Hepatocyte (in vitro differentiated cells): ENCODE results near the gene MESD. TPM values are rescaled to one million over a fixed set of nuclear protein-coding genes. Genes with fewer than 3 reads are reported as not detected.

Experiments used
- DNase-seq: peaks from one replicate; pipeline ENCODE4 v3.0.0-alpha.2; 2016; ENCODE audit warnings: low spot score
- H2AFZ ChIP-seq: fragments of 200-600 bp; sonication (generic); 2 replicates; pipeline ENCODE4 v1.6.0; 2016; ENCODE audit warnings: antibody characterized with exemption, mild to moderate bottlenecking
- H3K27ac ChIP-seq: fragments of 200-600 bp; sonication (generic); 2 replicates; pipeline ENCODE4 v1.5.1; 2016; ENCODE audit warnings: mild to moderate bottlenecking
- H3K27me3 ChIP-seq: fragments of 200-600 bp; sonication (generic); 2 replicates; pipeline ENCODE4 v1.6.1; 2016
- H3K36me3 ChIP-seq: fragments of 200-600 bp; sonication (generic); replicated peaks from 2 replicates; pipeline ENCODE4 v1.5.1; 2016; ENCODE audit warnings: low read depth; ENCODE audit not compliant: insufficient read depth
- H3K4me1 ChIP-seq: fragments of 200-600 bp; sonication (generic); 2 replicates; pipeline ENCODE4 v1.5.1; 2016; ENCODE audit warnings: mild to moderate bottlenecking, moderate library complexity; ENCODE audit not compliant: insufficient read depth
- H3K4me2 ChIP-seq: fragments of 200-600 bp; sonication (generic); 2 replicates; pipeline ENCODE4 v1.6.0; 2016
- H3K4me3 ChIP-seq: fragments of 200-600 bp; sonication (generic); 2 replicates; pipeline ENCODE4 v1.5.1; 2016; ENCODE audit warnings: mild to moderate bottlenecking
- H3K79me2 ChIP-seq: fragments of 200-600 bp; sonication (generic); 2 replicates; pipeline ENCODE4 v1.6.0; 2017; ENCODE audit warnings: mild to moderate bottlenecking
- H3K9me2 ChIP-seq: fragments of 200-600 bp; sonication (generic); replicated peaks from 2 replicates; pipeline ENCODE4 v1.6.0; 2017; ENCODE audit warnings: mild to moderate bottlenecking; ENCODE audit not compliant: insufficient read depth
- H3K9me3 ChIP-seq: fragments of 200-600 bp; sonication (generic); 2 replicates; pipeline ENCODE4 v1.5.1; 2016; ENCODE audit warnings: low read depth, mild to moderate bottlenecking
- H4K20me1 ChIP-seq: fragments of 200-600 bp; sonication (generic); 2 replicates; pipeline ENCODE4 v1.6.0; 2016; ENCODE audit warnings: mild to moderate bottlenecking; ENCODE audit not compliant: insufficient read depth, poor library complexity, severe bottlenecking
- CTCF ChIP-seq: fragments of 200-600 bp; sonication (generic); IDR thresholded peaks from 2 replicates; pipeline ENCODE4 v1.5.1; 2016; ENCODE audit warnings: antibody characterized with exemption, mild to moderate bottlenecking; ENCODE audit not compliant: poor library complexity
- EZH2 ChIP-seq: fragments of 200-600 bp; sonication (generic); IDR thresholded peaks from 2 replicates; pipeline ENCODE4 v1.6.1; 2016; ENCODE audit warnings: antibody characterized with exemption, mild to moderate bottlenecking, borderline replicate concordance
- EZH2phosphoT487 ChIP-seq: fragments of 200-600 bp; sonication (generic); IDR thresholded peaks from one replicate; pipeline ENCODE4 v1.6.1; 2018; ENCODE audit warnings: antibody characterized with exemption, mild to moderate bottlenecking, low read depth, moderate library complexity; ENCODE audit not compliant: unreplicated experiment, severe bottlenecking
- WGBS: methylation state at CpG from one replicate; pipeline ENCODE4 v1.1.6; 2016; ENCODE audit warnings: low lambda C conversion rate; ENCODE audit errors: missing lambda C conversion rate; 5-methylcytosine and 5-hydroxymethylcytosine counted together
- polyA plus RNA-seq: library from polyadenylated mRNA; unstranded; fragments of >200 nt; fragmentation: Nextera tagmentation; extraction: Ambion mirVana; gene quantifications from 2 replicates; pipeline ENCODE4 v1.2.1, GENCODE V29; 2016
- total RNA-seq: library from RNA; depleted of rRNA; stranded (reverse); fragments of >200 nt; gene quantifications from 2 replicates; pipeline ENCODE4 v1.2.3, GENCODE V29; 2014

Gene MESD
- total and polyA plus RNA-seq, 2 experiments from 2014 or later, result 27.1 to 52.2 TPM

- Histone ChIP-seq H3K9me2 (no peaks in the 10 kb centered on the region), H3K4me1 (no peaks in the 10 kb centered on the region), H3K4me3 (no peak overlapping the region), H2AFZ (no peak overlapping the region), H3K79me2 (peaks cover 3% of the 10 kb centered on the region), H3K4me2 (no peak overlapping the region), H3K9me3 (no peaks in the 10 kb centered on the region), H3K36me3 (no peaks in the 10 kb centered on the region), H3K27me3 (no peaks in the 10 kb centered on the region), H3K27ac (no peak overlapping the region), H4K20me1 (no peaks in the 10 kb centered on the region)
- no peak for DNase-seq
- TF ChIP-seq EZH2phosphoT487, result no peak
- TF ChIP-seq EZH2, result no peak
- no peak for TF ChIP-seq CTCF
- WGBS, result 95% methylated on average over 9 of the region's 9 CpGs
Observed at GRCh38 chr15:81014446-81015093, 25.0 kb upstream of the MESD start.

- Histone ChIP-seq H3K4me3 (no peak overlapping the region), H3K9me2 (no peaks in the 10 kb centered on the region), H3K9me3 (no peaks in the 10 kb centered on the region), H3K4me1 (no peaks in the 10 kb centered on the region), H3K27ac (no peak overlapping the region), H3K79me2 (peaks cover 3% of the 10 kb centered on the region), H3K36me3 (no peaks in the 10 kb centered on the region), H3K27me3 (no peaks in the 10 kb centered on the region), H2AFZ (no peak overlapping the region), H4K20me1 (no peaks in the 10 kb centered on the region), H3K4me2 (no peak overlapping the region)
- no peak for TF ChIP-seq EZH2phosphoT487
- no peak for TF ChIP-seq EZH2
- 98% methylated on average over 4 of the region's 4 CpGs for WGBS
- DNase-seq, result no peak
Observed at GRCh38 chr15:81013396-81013929, 23.8 kb upstream of the MESD start.

- Histone ChIP-seq H3K79me2 (peaks cover 3% of the 10 kb centered on the region), H3K27ac (no peak overlapping the region), H3K4me3 (no peak overlapping the region), H3K9me3 (no peaks in the 10 kb centered on the region), H4K20me1 (no peaks in the 10 kb centered on the region), H3K4me2 (no peak overlapping the region), H3K27me3 (no peaks in the 10 kb centered on the region), H3K4me1 (no peaks in the 10 kb centered on the region), H2AFZ (no peak overlapping the region), H3K36me3 (no peaks in the 10 kb centered on the region), H3K9me2 (no peaks in the 10 kb centered on the region)
- 97% methylated on average over 2 of the region's 2 CpGs for WGBS
- no peak for TF ChIP-seq CTCF
- TF ChIP-seq EZH2phosphoT487, result no peak
- TF ChIP-seq EZH2, result no peak
- no peak for DNase-seq
Observed at GRCh38 chr15:81012588-81012987, 23.0 kb upstream of the MESD start.

DNA sequence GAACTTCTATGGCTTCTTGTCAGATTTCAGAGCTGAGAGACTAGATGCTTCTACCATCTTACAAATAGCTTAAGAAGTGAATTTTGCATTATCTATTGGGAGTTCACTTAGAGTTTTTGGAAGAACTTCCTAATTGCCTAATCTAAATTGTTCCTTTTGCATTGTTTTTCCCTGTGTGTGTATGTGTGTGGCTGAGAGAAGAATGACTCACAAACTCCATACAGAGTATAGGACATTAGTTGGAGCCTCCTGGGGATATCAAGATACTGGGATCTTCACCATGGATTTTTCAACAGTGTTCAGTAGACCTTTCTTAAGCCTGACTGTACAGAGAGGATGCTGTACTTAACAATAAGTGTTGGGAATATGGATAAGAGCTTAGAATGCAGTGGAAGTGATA lies 22.0 kb upstream of the MESD start:
- no peak for TF ChIP-seq EZH2phosphoT487
- no peak for TF ChIP-seq CTCF
- TF ChIP-seq EZH2, result no peak
- H3K9me2 ChIP-seq, result no peaks in the 10 kb centered on the region

More for the DNA sequence above, 22.0 kb upstream of the MESD start:
- Histone ChIP-seq H3K27ac (no peak overlapping the region), H3K9me3 (no peaks in the 10 kb centered on the region), H3K79me2 (peaks cover 12% of the 10 kb centered on the region), H3K27me3 (no peaks in the 10 kb centered on the region), H3K4me1 (no peaks in the 10 kb centered on the region), H2AFZ (no peak overlapping the region), H3K4me2 (no peak overlapping the region), H3K4me3 (no peak overlapping the region), H4K20me1 (no peaks in the 10 kb centered on the region), H3K36me3 (no peaks in the 10 kb centered on the region)
- no peak for DNase-seq
